Measurements from ENCODE around the gene SMYD3. TPM values are rescaled to one million over a fixed set of nuclear protein-coding genes. Genes with fewer than 3 reads are reported as not detected.

Gene SMYD3
- total RNA-seq, 3 donors from 2014 or later (not counting 1 experiment from before 2014, with no cell fraction given), result 43.6 to 48.0 (median 46.1) TPM

GRCh38 chr1:246503341-246503740 lies 3.7 kb downstream of the SMYD3 start:
- Histone ChIP-seq H3K4me1 (ENCODE audit: control insufficient read depth, insufficient read depth, low read length) (peaks cover 13% of the 10 kb centered on the region), H3K27ac (ENCODE audit: low read length) (no peak overlapping the region), H3K36me3 (ENCODE audit: control insufficient read depth, insufficient read depth, low read length) (no peaks in the 10 kb centered on the region), H3K4me3 (ENCODE audit: low read length) (no peak overlapping the region), H3K27me3 (ENCODE audit: control insufficient read depth, insufficient read depth, low read length) (no peaks in the 10 kb centered on the region), H3K9me3 (ENCODE audit: control insufficient read depth, insufficient read depth, low read length) (no peaks in the 10 kb centered on the region)
- Mint-ChIP-seq H3K4me3 (no peak overlapping the region), H3K9me3 (no peaks in the 10 kb centered on the region), H3K36me3 (no peaks in the 10 kb centered on the region), H3K27ac (peak overlapping the region in 1 of 2 donors; percentile 19), H3K27me3 (ENCODE audit: low read depth in 2 of 2) (no peaks in the 10 kb centered on the region), H3K4me1 (peaks cover 31 to 40% of the 10 kb centered on the region in 2 donors)
- 81% methylated on average over 6 of the region's 7 CpGs for WGBS (ENCODE audit: insufficient coverage)
- no peak for DNase-seq
- TF ChIP-seq, protein P1, sequence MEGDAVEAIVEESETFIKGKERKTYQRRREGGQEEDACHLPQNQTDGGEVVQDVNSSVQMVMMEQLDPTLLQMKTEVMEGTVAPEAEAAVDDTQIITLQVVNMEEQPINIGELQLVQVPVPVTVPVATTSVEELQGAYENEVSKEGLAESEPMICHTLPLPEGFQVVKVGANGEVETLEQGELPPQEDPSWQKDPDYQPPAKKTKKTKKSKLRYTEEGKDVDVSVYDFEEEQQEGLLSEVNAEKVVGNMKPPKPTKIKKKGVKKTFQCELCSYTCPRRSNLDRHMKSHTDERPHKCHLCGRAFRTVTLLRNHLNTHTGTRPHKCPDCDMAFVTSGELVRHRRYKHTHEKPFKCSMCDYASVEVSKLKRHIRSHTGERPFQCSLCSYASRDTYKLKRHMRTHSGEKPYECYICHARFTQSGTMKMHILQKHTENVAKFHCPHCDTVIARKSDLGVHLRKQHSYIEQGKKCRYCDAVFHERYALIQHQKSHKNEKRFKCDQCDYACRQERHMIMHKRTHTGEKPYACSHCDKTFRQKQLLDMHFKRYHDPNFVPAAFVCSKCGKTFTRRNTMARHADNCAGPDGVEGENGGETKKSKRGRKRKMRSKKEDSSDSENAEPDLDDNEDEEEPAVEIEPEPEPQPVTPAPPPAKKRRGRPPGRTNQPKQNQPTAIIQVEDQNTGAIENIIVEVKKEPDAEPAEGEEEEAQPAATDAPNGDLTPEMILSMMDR (IDR thresholded peaks at IDR 0.05), result no peak
- intact Hi-C loops (cut with micrococcal nuclease), result no loop called here
- ATAC-seq, result no peak

GRCh38 chr1:246497331-246497915 lies 9.7 kb downstream of the SMYD3 start:
- no peaks in the 10 kb centered on the region for H3K36me3 Mint-ChIP-seq
- ATAC-seq (peak; percentile 78 to 93 (median 79)), DNase-seq (peak in 1 of 2 donors; percentile 87)
- Histone ChIP-seq H3K4me3 (ENCODE audit: low read length) (no peak overlapping the region), H3K27me3 (ENCODE audit: control insufficient read depth, insufficient read depth, low read length) (no peaks in the 10 kb centered on the region), H3K36me3 (ENCODE audit: control insufficient read depth, insufficient read depth, low read length) (no peaks in the 10 kb centered on the region), H3K4me1 (ENCODE audit: control insufficient read depth, insufficient read depth, low read length) (no peaks in the 10 kb centered on the region), H3K27ac (ENCODE audit: low read length) (no peak overlapping the region), H3K9me3 (ENCODE audit: control insufficient read depth, insufficient read depth, low read length) (no peaks in the 10 kb centered on the region)
- no peaks in the 10 kb centered on the region for H3K9me3 Mint-ChIP-seq
- H3K4me1 Mint-ChIP-seq, result peaks cover 14% of the 10 kb centered on the region in 2 donors
- peak overlapping the region; percentile 69 to 78 for H3K27ac Mint-ChIP-seq
- intact Hi-C loops (cut with micrococcal nuclease), result loop anchor here (1.0 to 10.0 kb wide), 4 partner anchors 103 to 1343 kb away; partner anchors contain the start of gene KIF26B
- no peaks in the 10 kb centered on the region for H3K27me3 Mint-ChIP-seq (ENCODE audit: low read depth in 2 of 2)
- TF ChIP-seq, protein P1 (IDR thresholded peaks at IDR 0.05), result peak; percentile 82
- H3K4me3 Mint-ChIP-seq, result no peak overlapping the region
- 100% methylated on average over 1 of the region's 2 CpGs for WGBS (ENCODE audit: insufficient coverage)

DNA sequence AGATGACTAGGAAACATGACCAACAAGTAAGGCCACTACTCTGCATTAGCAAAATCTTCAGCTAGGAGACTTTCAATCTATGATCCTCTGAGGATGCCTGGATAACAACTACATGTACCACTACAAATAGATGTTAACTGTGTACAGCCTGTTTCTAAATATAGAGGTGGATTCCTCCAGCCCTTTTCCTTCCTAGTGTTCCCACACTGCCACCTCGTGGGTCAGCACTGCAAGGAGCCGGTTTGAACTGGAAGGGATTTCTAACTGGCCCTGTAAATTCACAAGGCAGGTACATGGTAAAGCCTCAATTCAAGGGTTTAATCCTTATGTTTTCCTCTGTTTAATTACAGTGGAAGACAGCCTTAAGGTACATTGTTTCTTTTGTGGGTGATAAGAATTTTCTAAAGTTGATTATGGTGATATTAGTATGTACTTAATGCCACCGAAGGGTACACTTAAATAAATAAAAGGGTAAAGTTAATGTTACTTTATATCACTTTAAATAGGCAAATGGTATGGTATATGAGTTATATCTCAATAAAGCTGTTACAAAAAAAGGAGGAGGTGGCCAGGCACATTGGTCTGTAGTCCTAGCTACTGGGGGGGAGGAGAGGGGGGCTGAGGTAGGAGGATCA lies 14.4 kb downstream of the SMYD3 start:
- Mint-ChIP-seq H3K27me3 (ENCODE audit: low read depth in 2 of 2) (no peaks in the 10 kb centered on the region), H3K9me3 (no peaks in the 10 kb centered on the region), H3K4me1 (peaks cover 5 to 15% of the 10 kb centered on the region in 2 donors), H3K27ac (peak overlapping the region in 1 of 2 donors; percentile 1), H3K4me3 (no peak overlapping the region), H3K36me3 (no peaks in the 10 kb centered on the region)
- DNase-seq, result peak in 1 of 2 donors; percentile 48
- H3K27ac ChIP-seq (ENCODE audit: low read length), result no peak overlapping the region
- intact Hi-C loops (cut with micrococcal nuclease), result loop anchor here (10.0 kb wide), 1 partner anchor 1338 kb away; the partner anchor contains the start of gene KIF26B
- H3K4me1 ChIP-seq (ENCODE audit: control insufficient read depth, insufficient read depth, low read length), result no peaks in the 10 kb centered on the region
- TF ChIP-seq, protein P1 (IDR thresholded peaks at IDR 0.05), result no peak
- 44% methylated on average over 3 of the region's 3 CpGs for WGBS (ENCODE audit: insufficient coverage)
- no peaks in the 10 kb centered on the region for H3K36me3 ChIP-seq (ENCODE audit: control insufficient read depth, insufficient read depth, low read length)
- H3K9me3 ChIP-seq (ENCODE audit: control insufficient read depth, insufficient read depth, low read length), result no peaks in the 10 kb centered on the region
- H3K4me3 ChIP-seq (ENCODE audit: low read length), result no peak overlapping the region
- H3K27me3 ChIP-seq (ENCODE audit: control insufficient read depth, insufficient read depth, low read length), result no peaks in the 10 kb centered on the region
- peak in 2 of 3 donors; percentile 29 to 42 for ATAC-seq

All from natural killer cell (primary cell).